Endometrial microvascular endothelial cells (primary cell): ENCODE data around the gene MOCOS. TPM values are rescaled to one million over a fixed set of nuclear protein-coding genes. Genes with fewer than 3 reads are reported as not detected.

ENCODE experiments used
- in situ Hi-C: cut with HindIII; loops from 2 replicates; pipeline ENCODE4 v1.10.0; 2017; ENCODE audit warnings: low sequenced_read_pairs, low pct_unique_long_range_greater_than_20kb; ENCODE audit errors: inconsistent ontology term
- total RNA-seq: library from RNA; depleted of rRNA; stranded (reverse); fragments of >200 nt; gene quantifications from one replicate; pipeline ENCODE4 v1.2.3, GENCODE V29; 2015; ENCODE audit errors: inconsistent ontology term

MOCOS gene
- total RNA-seq, 1 donor from 2014 or later, result 5.2 TPM

- in situ Hi-C loops, result no loop called here
Observed at GRCh38 chr18:36247036-36247435, 59.7 kb downstream of the MOCOS start.

GRCh38 chr18:36249392-36249791 lies 62.1 kb downstream of the MOCOS start:
- in situ Hi-C loops, result no loop called here

DNA sequence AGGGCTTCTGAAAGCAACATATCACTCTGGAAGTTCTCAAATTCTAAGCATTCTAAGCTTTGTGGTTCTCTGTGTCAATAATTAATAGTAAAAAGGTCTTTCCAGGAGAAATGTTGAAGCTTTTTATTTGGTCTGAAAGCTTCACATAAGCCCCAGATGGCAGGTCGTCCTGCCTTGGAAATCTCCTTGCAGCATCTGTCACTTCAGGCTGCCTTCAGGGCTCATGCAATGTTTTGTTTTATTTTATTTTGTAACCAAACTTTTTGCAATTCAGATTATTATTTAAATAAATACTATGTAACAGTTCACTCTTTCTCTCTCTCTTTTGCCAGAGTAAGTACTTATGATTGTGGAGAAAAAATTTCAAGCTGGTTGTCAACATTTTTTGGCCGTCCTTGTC lies 63.5 kb downstream of the MOCOS start:
- in situ Hi-C loops, result no loop called here

GRCh38 chr18:36255072-36255698 lies 67.9 kb downstream of the MOCOS start:
- in situ Hi-C loops, result no loop called here

GRCh38 chr18:36256094-36256493 lies 68.8 kb downstream of the MOCOS start:
- in situ Hi-C loops, result no loop called here

- in situ Hi-C loops, result no loop called here
Observed at GRCh38 chr18:36262971-36263370, 75.7 kb downstream of the MOCOS start.

DNA sequence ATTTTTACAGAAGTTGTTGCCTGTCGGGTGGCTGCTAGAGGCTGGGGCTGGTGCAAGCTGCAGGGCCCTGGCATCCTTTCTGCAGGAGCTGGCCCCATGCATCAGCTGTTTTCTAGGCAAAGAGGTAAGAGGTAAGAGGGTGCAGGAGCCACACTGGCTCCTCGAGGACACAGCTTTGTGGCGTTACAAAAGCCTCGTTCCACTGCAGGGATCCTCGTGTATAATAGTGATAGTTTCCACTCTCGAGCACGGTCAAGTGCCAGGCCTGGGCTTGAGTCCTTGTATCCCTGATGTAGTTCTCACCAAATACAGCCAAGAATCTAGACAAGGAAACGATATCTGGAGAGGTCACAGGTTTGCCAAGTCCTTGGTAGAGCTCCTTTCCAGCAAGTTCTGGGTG lies 77.0 kb downstream of the MOCOS start:
- in situ Hi-C loops, result no loop called here

DNA sequence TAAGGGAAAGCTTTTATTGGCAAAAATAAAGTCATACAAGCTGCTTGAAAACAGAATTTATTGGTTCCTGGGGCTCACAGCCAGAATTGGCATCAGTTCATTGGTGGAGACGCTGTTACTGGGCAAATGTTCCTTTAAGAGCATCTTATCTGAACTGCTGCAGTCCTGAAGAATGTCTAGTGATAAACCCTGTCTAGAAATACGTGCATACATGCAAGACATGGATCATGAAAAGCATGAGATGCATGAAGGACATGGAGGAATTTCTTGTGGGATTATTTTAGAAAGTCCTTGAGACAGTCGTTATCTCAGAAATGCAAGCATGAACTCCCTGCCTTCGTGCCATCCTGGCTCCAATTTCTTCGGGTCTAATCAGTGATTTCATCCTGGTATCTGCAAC lies 77.7 kb downstream of the MOCOS start:
- in situ Hi-C loops, result no loop called here

GRCh38 chr18:36269157-36269556 lies 81.9 kb downstream of the MOCOS start:
- in situ Hi-C loops, result no loop called here

DNA sequence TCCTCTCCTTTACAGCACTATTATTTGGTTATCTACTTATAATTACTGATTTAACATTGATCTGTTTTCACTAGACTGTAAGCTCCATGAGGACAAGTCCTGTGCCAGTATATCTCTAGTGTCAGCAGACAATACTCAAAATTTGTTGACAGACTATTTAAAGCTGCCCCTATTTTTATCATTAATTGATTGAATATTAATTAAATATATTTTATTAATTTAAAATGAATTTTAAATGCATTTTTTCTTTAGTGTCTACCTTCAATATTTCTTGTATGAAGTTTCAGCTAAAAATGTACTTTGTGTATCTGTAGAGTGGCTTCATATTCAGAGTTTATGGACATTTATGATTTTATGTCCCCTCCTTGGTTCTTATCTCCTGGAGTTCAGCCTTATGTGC lies 83.9 kb downstream of the MOCOS start:
- in situ Hi-C loops, result no loop called here

- in situ Hi-C loops, result no loop called here
Observed at GRCh38 chr18:36273347-36273746, 86.0 kb downstream of the MOCOS start.

DNA sequence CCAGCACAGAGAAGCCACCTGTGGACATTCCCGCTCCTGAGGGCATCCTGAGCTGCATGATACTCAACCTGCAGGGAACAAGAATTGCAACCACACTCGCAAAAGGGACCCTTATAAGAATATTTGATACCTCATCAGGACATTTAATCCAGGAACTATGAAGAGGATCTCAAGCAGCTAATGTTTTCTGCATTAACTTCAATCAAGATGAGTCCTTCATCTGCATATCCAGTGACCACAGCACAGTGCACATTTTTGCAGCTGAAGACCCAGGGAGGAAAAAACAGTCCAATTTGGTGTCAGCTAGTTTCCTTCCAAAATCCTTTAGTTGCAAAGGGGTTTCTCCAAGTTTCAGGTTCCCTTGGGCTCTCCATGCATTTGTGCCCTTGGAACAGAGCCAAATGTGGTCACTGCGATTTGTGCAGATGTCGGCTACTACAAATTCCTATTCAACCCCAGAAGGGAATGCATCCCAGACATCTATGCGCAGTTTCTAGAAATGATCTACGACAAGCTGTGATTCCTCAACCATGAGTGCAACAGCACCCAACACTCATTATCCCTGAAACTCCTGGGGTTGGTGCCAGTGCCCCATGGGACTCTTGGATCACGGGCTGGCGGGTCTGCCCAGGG lies 86.9 kb downstream of the MOCOS start:
- in situ Hi-C loops, result no loop called here

DNA sequence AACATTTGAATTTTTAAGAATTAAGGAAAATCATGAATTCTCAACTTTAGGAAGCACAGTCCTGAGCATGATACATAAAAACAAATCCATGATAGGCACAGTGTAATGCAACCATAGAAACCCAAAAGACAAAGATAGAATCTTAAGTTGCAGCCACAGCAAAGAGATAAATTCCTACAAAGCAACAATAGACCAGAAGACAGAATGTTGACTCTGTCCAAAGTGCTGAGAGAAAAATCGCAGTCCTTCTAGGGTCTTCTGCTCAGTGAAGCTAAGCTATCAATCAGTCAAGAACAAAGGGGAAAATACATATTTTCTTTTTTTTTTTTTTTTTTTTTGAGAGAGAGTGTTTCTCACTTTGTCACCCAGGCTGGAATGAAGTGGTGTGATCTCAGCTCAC lies 88.3 kb downstream of the MOCOS start:
- in situ Hi-C loops, result no loop called here

GRCh38 chr18:36279001-36279400 lies 91.7 kb downstream of the MOCOS start:
- in situ Hi-C loops, result no loop called here

DNA sequence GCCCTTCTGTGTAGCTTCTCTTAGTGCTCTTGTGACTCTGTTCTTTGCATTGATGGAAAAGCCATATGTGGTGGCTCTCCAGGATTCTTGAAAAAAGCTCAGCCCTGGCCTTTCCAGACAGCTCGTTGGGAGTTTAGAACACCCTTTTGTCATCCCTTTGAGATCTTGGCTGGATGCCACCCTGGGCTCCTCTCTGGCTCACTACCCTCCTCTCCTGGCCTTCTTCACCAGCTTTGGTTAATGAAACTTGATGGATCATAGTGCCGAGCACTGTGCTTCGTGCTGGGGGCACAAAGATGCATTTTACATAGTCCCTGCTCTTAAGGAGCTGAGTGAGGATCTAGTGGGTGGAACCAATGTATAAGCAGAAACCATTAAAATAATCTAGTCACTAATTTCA lies 94.6 kb downstream of the MOCOS start:
- in situ Hi-C loops, result no loop called here

GRCh38 chr18:36283448-36283847 lies 96.2 kb downstream of the MOCOS start:
- in situ Hi-C loops, result no loop called here

- in situ Hi-C loops, result no loop called here
Observed at GRCh38 chr18:36284268-36284667, 97.0 kb downstream of the MOCOS start.

- in situ Hi-C loops, result no loop called here
Observed at GRCh38 chr18:36284671-36285295, 97.5 kb downstream of the MOCOS start.

GRCh38 chr18:36287653-36288052 lies 100.4 kb downstream of the MOCOS start:
- in situ Hi-C loops, result no loop called here

GRCh38 chr18:36288689-36289088 lies 101.4 kb downstream of the MOCOS start:
- in situ Hi-C loops, result no loop called here
